H1 (cell line): ENCODE data around the gene AGXT2. TPM values are rescaled to one million over a fixed set of nuclear protein-coding genes. Genes with fewer than 3 reads are reported as not detected.

Experiments
- CTCF ChIA-PET: fragments of 300-600 bp; sonication (Branson Sonifier 250); formaldehyde crosslinking; loops from one replicate; lab custom pipeline; 2021; ENCODE audit not compliant: partially characterized antibody; lab: Charles Lee
- POLR2A ChIA-PET: fragments of 300-600 bp; sonication (Branson Sonifier 250); formaldehyde crosslinking; loops from one replicate; lab custom pipeline; 2021; ENCODE audit warnings: inconsistent platforms; ENCODE audit not compliant: partially characterized antibody; lab: Charles Lee
- DNase-seq, 2 experiments: peaks; one replicate each; pipeline versions ENCODE4 v3.0.0 to v3.0.0-alpha.2; 2010 to 2022; ENCODE audit warnings: low spot score in 2 of 2, low read depth in 1 of 2, mixed read lengths in 1 of 2
- FAIRE-seq: peaks from 2 replicates; lab custom pipeline; 2011; peaks lifted over from hg19 to GRCh38; lab: Jason Lieb, UNC
- H2AFZ ChIP-seq: 2 replicates; pipeline ENCODE4 v1.8.1; 2012; ENCODE audit warnings: low read length, inconsistent platforms
- H2AK5ac ChIP-seq: 2 replicates; pipeline ENCODE4 v1.6.1; 2013; ENCODE audit warnings: low read depth, low read length
- H2BK120ac ChIP-seq: replicated peaks from 2 replicates; pipeline ENCODE3; 2013; ENCODE audit warnings: low read depth, low read length, inconsistent platforms
- H2BK12ac ChIP-seq: 2 replicates; pipeline ENCODE4 v1.6.1; 2013; ENCODE audit warnings: low read depth, low read length
- H2BK15ac ChIP-seq: 2 replicates; pipeline ENCODE4 v1.6.1; 2013; ENCODE audit warnings: low read length
- H2BK20ac ChIP-seq: 2 replicates; pipeline ENCODE4 v1.6.1; 2013; ENCODE audit warnings: low read length
- H2BK5ac ChIP-seq: 2 replicates; pipeline ENCODE4 v1.6.1; 2013; ENCODE audit warnings: low read depth, low read length
- H3K14ac ChIP-seq: 2 replicates; pipeline ENCODE4 v1.6.1; 2013; ENCODE audit warnings: inconsistent platforms; ENCODE audit not compliant: insufficient read length
- H3K18ac ChIP-seq: 2 replicates; pipeline ENCODE4 v1.6.1; 2013; ENCODE audit warnings: low read length; ENCODE audit errors: extremely low read depth
- H3K23ac ChIP-seq: 2 replicates; pipeline ENCODE4 v1.6.1; 2013; ENCODE audit warnings: inconsistent platforms; ENCODE audit not compliant: insufficient read length
- H3K23me2 ChIP-seq: 2 replicates; pipeline ENCODE4 v1.6.1; 2013; ENCODE audit warnings: low read depth, low read length
- H3K27ac ChIP-seq: 2 replicates; pipeline ENCODE4 v1.6.1; 2011; ENCODE audit warnings: low read depth, low read length, inconsistent platforms
- H3K27me3 ChIP-seq, 4 experiments: replicated peaks in 1 of 4; 1 replicate in 1 of 4; 2 replicates in 3 of 4; pipeline versions ENCODE4 v1.6.1 to v1.8.1; 2011 to 2013; ENCODE audit warnings: low read length in 3 of 4, mild to moderate bottlenecking in 3 of 4, inconsistent platforms in 2 of 4, mixed read lengths in 2 of 4, moderate library complexity in 1 of 4; ENCODE audit not compliant: control insufficient read depth in 3 of 4, insufficient read depth in 3 of 4; ENCODE audit errors: extremely low read depth in 1 of 4
- H3K36me3 ChIP-seq, 4 experiments: 2 replicates each; pipeline versions ENCODE4 v1.6.1 to v1.8.1; 2011 to 2013; ENCODE audit warnings: mild to moderate bottlenecking in 4 of 4, low read length in 3 of 4, moderate library complexity in 2 of 4, control low read depth in 1 of 4, inconsistent platforms in 1 of 4; ENCODE audit not compliant: insufficient read depth in 4 of 4, control insufficient read depth in 2 of 4
- H3K4ac ChIP-seq: replicated peaks from 2 replicates; pipeline ENCODE3; 2013; ENCODE audit warnings: low read length, low read depth, mixed read lengths, inconsistent platforms; ENCODE audit not compliant: insufficient read length
- H3K4me1 ChIP-seq, 4 experiments: replicated peaks in 1 of 4; 1 replicate in 1 of 4; 2 replicates in 3 of 4; pipeline versions ENCODE4 v1.6.1 to v1.8.1; 2011 to 2013; ENCODE audit warnings: low read length in 3 of 4, inconsistent platforms in 2 of 4, mixed read lengths in 1 of 4; ENCODE audit not compliant: insufficient read depth in 4 of 4, control insufficient read depth in 3 of 4
- H3K4me2 ChIP-seq, 2 experiments: 2 replicates each; pipeline versions ENCODE4 v1.6.1 to v1.8.1; 2011 to 2013; ENCODE audit warnings: low read depth in 2 of 2, low read length in 2 of 2, control low read depth in 1 of 2, inconsistent platforms in 1 of 2, mild to moderate bottlenecking in 1 of 2; ENCODE audit not compliant: insufficient read depth in 1 of 2
- H3K4me3 ChIP-seq, 4 experiments: fragments of 200-600, 300-600 bp in 1 of 4; sonication (generic), shearing (Covaris generic), sonication (Bioruptor Twin) in 1 of 4; 2 replicates each; pipeline versions ENCODE4 v1.5.1 to v1.8.1; 2011 to 2016; ENCODE audit warnings: low read length in 4 of 4, low read depth in 3 of 4, control low read depth in 2 of 4, inconsistent platforms in 2 of 4, mild to moderate bottlenecking in 2 of 4, mixed read lengths in 1 of 4, moderate library complexity in 1 of 4; ENCODE audit not compliant: insufficient read depth in 2 of 4; ENCODE audit errors: extremely low read depth in 1 of 4
- H3K56ac ChIP-seq: replicated peaks from 2 replicates; pipeline ENCODE3; 2013; ENCODE audit warnings: low read depth, mild to moderate bottlenecking, mixed read lengths, low read length, inconsistent platforms; ENCODE audit not compliant: insufficient read length
- H3K79me1 ChIP-seq: 2 replicates; pipeline ENCODE4 v1.6.1; 2013; ENCODE audit warnings: low read depth, low read length, control low read depth
- H3K79me2 ChIP-seq, 2 experiments: 2 replicates each; pipeline versions ENCODE4 v1.6.1 to v1.8.1; 2012 to 2013; ENCODE audit warnings: low read length in 2 of 2, mild to moderate bottlenecking in 2 of 2, inconsistent platforms in 1 of 2; ENCODE audit not compliant: insufficient read depth in 2 of 2, control insufficient read depth in 1 of 2
- H3K9ac ChIP-seq, 4 experiments: replicated peaks in 1 of 4; 1 replicate in 1 of 4; 2 replicates in 3 of 4; pipeline versions ENCODE4 v1.6.1 to v1.8.1; 2011 to 2013; ENCODE audit warnings: low read depth in 3 of 4, low read length in 3 of 4, control low read depth in 2 of 4, mild to moderate bottlenecking in 2 of 4, moderate library complexity in 2 of 4, inconsistent platforms in 1 of 4; ENCODE audit errors: extremely low read depth in 1 of 4
- H3K9me3 ChIP-seq, 2 experiments: 2 replicates each; pipeline versions ENCODE4 v1.6.1 to v1.8.1; 2012 to 2013; ENCODE audit warnings: mild to moderate bottlenecking in 2 of 2, moderate library complexity in 2 of 2, control low read depth in 1 of 2, inconsistent platforms in 1 of 2, low read depth in 1 of 2, low read length in 1 of 2, mixed read lengths in 1 of 2; ENCODE audit not compliant: insufficient read depth in 2 of 2
- H4K20me1 ChIP-seq, 2 experiments: replicated peaks in 1 of 2; 2 replicates each; pipeline versions ENCODE3 to v1.8.1; 2011 to 2013; ENCODE audit warnings: inconsistent platforms in 2 of 2, low read length in 2 of 2, mild to moderate bottlenecking in 1 of 2; ENCODE audit not compliant: insufficient read depth in 2 of 2, control insufficient read depth in 1 of 2
- H4K5ac ChIP-seq: 2 replicates; pipeline ENCODE4 v1.6.1; 2013; ENCODE audit warnings: low read length, low read depth, mixed read lengths, inconsistent platforms; ENCODE audit not compliant: insufficient read length
- H4K8ac ChIP-seq: 2 replicates; pipeline ENCODE4 v1.8.0; 2013; ENCODE audit warnings: mild to moderate bottlenecking, moderate library complexity, low read length, inconsistent platforms; ENCODE audit not compliant: insufficient read depth; ENCODE audit errors: extremely low read depth
- H4K91ac ChIP-seq: replicated peaks from 2 replicates; pipeline ENCODE3; 2013; ENCODE audit warnings: low read length, mixed read lengths, inconsistent platforms; ENCODE audit not compliant: insufficient read length
- CHD1 ChIP-seq: IDR thresholded peaks from 2 replicates; pipeline ENCODE4 v1.6.1; 2012; ENCODE audit warnings: low read depth, low read length, improper control_type of control experiment
- HDAC6 ChIP-seq: IDR thresholded peaks from one replicate; pipeline ENCODE4 v1.7.1; 2012; ENCODE audit warnings: low read depth, mild to moderate bottlenecking, inconsistent platforms, low read length, moderate library complexity
- JUN ChIP-seq: IDR thresholded peaks from 2 replicates; pipeline ENCODE4 v1.6.1; 2011; ENCODE audit warnings: low read depth, mild to moderate bottlenecking, improper control_type of control experiment, low read length
- KDM5A ChIP-seq: fragments of 200-600 bp; IDR thresholded peaks from 2 replicates; pipeline ENCODE4 v1.7.1; 2012; ENCODE audit warnings: mild to moderate bottlenecking, low read length, inconsistent platforms, mixed read lengths
- PHF8 ChIP-seq: fragments of 200-600 bp; sonication (generic); conservative IDR thresholded peaks from 2 replicates; pipeline ENCODE4 v1.7.1; 2012; ENCODE audit warnings: low read depth, mild to moderate bottlenecking, inconsistent platforms, low read length, moderate library complexity
- POLR2A ChIP-seq, 2 experiments: IDR thresholded peaks; 1 replicate in 1 of 2; 2 replicates in 1 of 2; pipeline ENCODE4 v1.6.1; 2011; ENCODE audit warnings: low read depth in 2 of 2, low read length in 2 of 2, mild to moderate bottlenecking in 2 of 2; ENCODE audit errors: control extremely low read depth in 1 of 2
- SIRT6 ChIP-seq: IDR thresholded peaks from one replicate; pipeline ENCODE4 v1.7.1; 2012; ENCODE audit warnings: low read length, inconsistent platforms
- TCF12 ChIP-seq: IDR thresholded peaks from 2 replicates; pipeline ENCODE4 v1.6.1; 2011; ENCODE audit warnings: low read depth, mild to moderate bottlenecking, low read length
- TEAD4 ChIP-seq: IDR thresholded peaks from 2 replicates; pipeline ENCODE4 v1.6.1; 2012; ENCODE audit warnings: low read depth, low read length, inconsistent platforms, mixed read lengths
- ZNF274 ChIP-seq: IDR thresholded peaks from 2 replicates; pipeline ENCODE4 v1.7.0; 2012; ENCODE audit warnings: low read length, borderline replicate concordance; ENCODE audit errors: extremely low read depth
- WGBS, 2 experiments: shearing (Covaris generic) in 1 of 2; methylation state at CpG; one replicate each; pipeline versions ENCODE4 v1.1.6 to v1.1.7; 2013 to 2015; ENCODE audit warnings: low lambda C conversion rate in 2 of 2, mixed read lengths in 2 of 2, inconsistent platforms in 1 of 2, low coverage in 1 of 2, missing lambda C conversion rate in 1 of 2; ENCODE audit not compliant: insufficient replicate concordance in 2 of 2, insufficient coverage in 1 of 2, insufficient read length in 1 of 2; ENCODE audit errors: extremely low coverage in 1 of 2, missing lambda C conversion rate in 1 of 2; 5-methylcytosine and 5-hydroxymethylcytosine counted together
- polyA plus RNA-seq, 7 experiments: library from polyadenylated mRNA; depleted of rRNA in 3 of 7; stranded (reverse) in 5 of 7; unstranded in 2 of 7; fragments of >200 nt in 5 of 7; fragments of 200-250 nt in 2 of 7; gene quantifications; 1 replicate in 5 of 7; 2 replicates in 1 of 7; 4 replicates in 1 of 7; pipeline versions ENCODE4 v1.2.1 to v1.2.3, GENCODE V29; 2011 to 2013; ENCODE audit warnings: missing spikeins in 2 of 7, mixed read lengths in 2 of 7
- total RNA-seq: library from RNA; stranded (reverse); fragmentation: NEBNext Ultra II Directional; extraction: Animal tissue kit (Norgen Biotek cat#: 25700); gene quantifications from 2 replicates; pipeline ENCODE4 v1.2.1, GENCODE V29; 2021
- TF ChIP-seq, protein P1 (sequence below): IDR thresholded peaks from 2 replicates; pipeline ENCODE4 v1.6.1; 2012; ENCODE audit warnings: inconsistent platforms

AGXT2 gene
- total and polyA plus RNA-seq, 2 of the 8 experiments (the other 6 are each of a cell fraction or from before 2014, with no cell fraction given): not detected

DNA sequence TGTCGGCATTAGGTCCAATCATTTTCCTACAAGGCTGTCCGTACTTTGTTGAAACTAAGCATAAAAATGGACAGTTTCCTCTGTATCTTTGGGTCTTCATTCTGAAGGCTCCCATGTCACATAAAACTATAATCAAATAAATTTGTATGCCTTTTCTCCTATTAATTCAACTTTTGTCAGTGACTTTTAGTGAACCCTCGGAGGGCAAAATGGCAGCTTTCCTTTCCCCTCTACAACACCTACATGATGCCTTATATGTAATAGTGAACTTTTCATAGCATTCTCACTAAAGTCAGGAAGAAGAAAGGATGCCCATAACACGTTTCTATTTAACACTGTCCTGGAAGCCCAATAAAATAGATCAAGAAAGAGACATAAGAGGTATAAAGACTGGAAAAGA is 5.1 kb upstream of the AGXT2 start:
- Histone ChIP-seq H2BK15ac (no peak overlapping the region), H3K4me1 (peaks cover 0 to 3% (median 0%) of the 10 kb centered on the region in 4 experiments; a peak in 1 of 7 replicates), H3K36me3 (no peaks in the 10 kb centered on the region), H3K23me2 (no peaks in the 10 kb centered on the region), H3K4me2 (no peak overlapping the region), H3K23ac (no peak overlapping the region), H3K9ac (no peak overlapping the region), H3K27me3 (peaks cover 0 to 1% (median 0%) of the 10 kb centered on the region in 4 experiments; a peak in 1 of 7 replicates), H3K18ac (no peak overlapping the region), H2BK12ac (no peak overlapping the region), H2BK120ac (no peak overlapping the region), H3K56ac (no peak overlapping the region), H3K4me3 (no peak overlapping the region), H3K14ac (no peak overlapping the region), H4K20me1 (no peaks in the 10 kb centered on the region), H3K27ac (no peak overlapping the region), H2BK5ac (no peak overlapping the region), H3K4ac (no peak overlapping the region), H4K5ac (no peak overlapping the region), H2AFZ (no peak overlapping the region), H4K91ac (no peak overlapping the region), H2BK20ac (no peak overlapping the region), H3K79me1 (no peaks in the 10 kb centered on the region), H3K79me2 (no peaks in the 10 kb centered on the region), H4K8ac (no peak overlapping the region), H3K9me3 (no peaks in the 10 kb centered on the region), H2AK5ac (no peak overlapping the region)
- TF ChIP-seq HDAC6: no peak
- TF ChIP-seq TEAD4: no peak
- no peak for TF ChIP-seq JUN
- no peak for TF ChIP-seq CHD1
- no peak for TF ChIP-seq PHF8
- no peak for TF ChIP-seq TCF12
- TF ChIP-seq ZNF274: no peak
- TF ChIP-seq, protein P1, sequence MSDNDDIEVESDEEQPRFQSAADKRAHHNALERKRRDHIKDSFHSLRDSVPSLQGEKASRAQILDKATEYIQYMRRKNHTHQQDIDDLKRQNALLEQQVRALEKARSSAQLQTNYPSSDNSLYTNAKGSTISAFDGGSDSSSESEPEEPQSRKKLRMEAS: no peak
- no peak for TF ChIP-seq SIRT6
- no peak for TF ChIP-seq POLR2A (IDR thresholded peaks at IDR 0.05; ENCODE audit: control extremely low read depth in 1 of 2, low read depth in 2 of 2, low read length in 2 of 2)
- no peak for TF ChIP-seq KDM5A
- POLR2A ChIA-PET: no interaction called here
- FAIRE-seq (no peak), DNase-seq (no peak)
- 86% methylated on average over 4 of the region's 4 CpGs; no CpG with 5 or more reads in 1 of the 2 experiments for WGBS, 2 experiments
- CTCF ChIA-PET: no interaction called here
